ENCODE measurements around the gene MCAT.

GRCh38 chr22:43126501-43127165, 16.6 kb downstream of the MCAT start:
- TF ChIP-seq CTCF (IDR thresholded peaks at IDR 0.05) = no peak
- no peak for TF ChIP-seq EZH2 (IDR thresholded peaks at IDR 0.05)
